NCI-H2081 treated with DMSO at 0.1 percent for 48 hours (cell line): Measurements from ENCODE around the gene PDE1C.

ENCODE experiments used
- DNase-seq: peaks from one replicate; lab custom pipeline; 2025; lab: John Stamatoyannopoulos, UW

PDE1C gene

GRCh38 chr7:31991846-31992245 is 78.4 kb downstream of the PDE1C start:
- DNase-seq: no peak

- DNase-seq: no peak
These were observed 78.8 kb downstream of the PDE1C start for GRCh38 chr7:31991406-31991805.

- DNase-seq: no peak
These were observed 83.2 kb downstream of the PDE1C start for GRCh38 chr7:31986878-31987518.

- no peak for DNase-seq
These were observed 87.2 kb downstream of the PDE1C start for GRCh38 chr7:31982962-31983361.

- no peak for DNase-seq
These were observed 88.3 kb downstream of the PDE1C start for GRCh38 chr7:31981874-31982390.

GRCh38 chr7:31979690-31980330 is 90.4 kb downstream of the PDE1C start:
- no peak for DNase-seq

GRCh38 chr7:31975546-31975945 is 94.7 kb downstream of the PDE1C start:
- no peak for DNase-seq

GRCh38 chr7:31974351-31974750 is 95.9 kb downstream of the PDE1C start:
- no peak for DNase-seq

GRCh38 chr7:31971049-31971667 is 99.0 kb downstream of the PDE1C start:
- no peak for DNase-seq

GRCh38 chr7:31970501-31970900 is 99.7 kb downstream of the PDE1C start:
- no peak for DNase-seq

- DNase-seq: no peak
These were observed 106.5 kb downstream of the PDE1C start for GRCh38 chr7:31963569-31964175.

GRCh38 chr7:31962246-31962645 is 108.0 kb downstream of the PDE1C start:
- no peak for DNase-seq

- no peak for DNase-seq
These were observed 112.0 kb downstream of the PDE1C start for GRCh38 chr7:31958226-31958625.

GRCh38 chr7:31957756-31958155 is 112.5 kb downstream of the PDE1C start:
- no peak for DNase-seq

GRCh38 chr7:31957090-31957720 is 113.0 kb downstream of the PDE1C start:
- DNase-seq: no peak

- DNase-seq: no peak
These were observed 114.6 kb downstream of the PDE1C start for GRCh38 chr7:31955641-31956040.

- no peak for DNase-seq
These were observed 115.2 kb downstream of the PDE1C start for GRCh38 chr7:31955021-31955420.

- DNase-seq: no peak
These were observed 115.7 kb downstream of the PDE1C start for GRCh38 chr7:31954500-31954899.

GRCh38 chr7:31953432-31953831 is 116.8 kb downstream of the PDE1C start:
- no peak for DNase-seq

GRCh38 chr7:31950091-31950755 is 120.0 kb downstream of the PDE1C start:
- no peak for DNase-seq

GRCh38 chr7:31948029-31948428 is 122.2 kb downstream of the PDE1C start:
- no peak for DNase-seq

- DNase-seq: no peak
These were observed 130.0 kb downstream of the PDE1C start for GRCh38 chr7:31940167-31940566.
